ENCODE data around the gene C7orf57. TPM values are rescaled to one million over a fixed set of nuclear protein-coding genes. Genes with fewer than 3 reads are reported as not detected.

The C7orf57 gene
- total RNA-seq, 1 donor from 2014 or later: not detected

DNA sequence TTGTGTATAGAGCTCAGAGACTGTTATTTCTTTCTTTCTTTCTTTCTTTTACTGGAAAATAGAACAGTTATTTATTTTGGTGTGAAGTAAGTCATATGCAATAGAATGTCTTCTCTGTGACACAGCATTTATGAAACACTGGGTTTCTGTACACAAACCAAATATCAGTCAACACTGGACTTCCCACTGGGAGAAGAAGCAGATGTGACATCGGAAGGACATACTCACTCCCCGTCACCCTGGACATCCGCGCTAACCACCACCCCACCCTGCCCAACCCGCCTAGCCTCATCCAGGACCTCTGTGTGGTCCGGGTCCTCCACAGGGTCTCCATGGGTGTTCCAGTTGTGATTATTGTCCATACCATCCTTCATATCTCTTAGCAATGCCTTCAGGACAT lies 28.5 kb upstream of the C7orf57 start:
- no peak overlapping the region for H3K4me3 Mint-ChIP-seq (ENCODE audit: unreplicated experiment)
- H3K36me3 Mint-ChIP-seq (ENCODE audit: unreplicated experiment): no peaks in the 10 kb centered on the region
- no peak overlapping the region for H3K27ac Mint-ChIP-seq (ENCODE audit: unreplicated experiment)
- TF ChIP-seq, protein P1, sequence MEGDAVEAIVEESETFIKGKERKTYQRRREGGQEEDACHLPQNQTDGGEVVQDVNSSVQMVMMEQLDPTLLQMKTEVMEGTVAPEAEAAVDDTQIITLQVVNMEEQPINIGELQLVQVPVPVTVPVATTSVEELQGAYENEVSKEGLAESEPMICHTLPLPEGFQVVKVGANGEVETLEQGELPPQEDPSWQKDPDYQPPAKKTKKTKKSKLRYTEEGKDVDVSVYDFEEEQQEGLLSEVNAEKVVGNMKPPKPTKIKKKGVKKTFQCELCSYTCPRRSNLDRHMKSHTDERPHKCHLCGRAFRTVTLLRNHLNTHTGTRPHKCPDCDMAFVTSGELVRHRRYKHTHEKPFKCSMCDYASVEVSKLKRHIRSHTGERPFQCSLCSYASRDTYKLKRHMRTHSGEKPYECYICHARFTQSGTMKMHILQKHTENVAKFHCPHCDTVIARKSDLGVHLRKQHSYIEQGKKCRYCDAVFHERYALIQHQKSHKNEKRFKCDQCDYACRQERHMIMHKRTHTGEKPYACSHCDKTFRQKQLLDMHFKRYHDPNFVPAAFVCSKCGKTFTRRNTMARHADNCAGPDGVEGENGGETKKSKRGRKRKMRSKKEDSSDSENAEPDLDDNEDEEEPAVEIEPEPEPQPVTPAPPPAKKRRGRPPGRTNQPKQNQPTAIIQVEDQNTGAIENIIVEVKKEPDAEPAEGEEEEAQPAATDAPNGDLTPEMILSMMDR (IDR thresholded peaks at IDR 0.05): no peak
- no peaks in the 10 kb centered on the region for H3K9me3 Mint-ChIP-seq (ENCODE audit: unreplicated experiment)
- peaks cover 3% of the 10 kb centered on the region for H3K4me1 Mint-ChIP-seq (ENCODE audit: unreplicated experiment)
- DNase-seq (ENCODE audit: extremely low spot score, unreplicated experiment): no peak
- H3K27me3 Mint-ChIP-seq (ENCODE audit: unreplicated experiment): peaks cover 17% of the 10 kb centered on the region

DNA sequence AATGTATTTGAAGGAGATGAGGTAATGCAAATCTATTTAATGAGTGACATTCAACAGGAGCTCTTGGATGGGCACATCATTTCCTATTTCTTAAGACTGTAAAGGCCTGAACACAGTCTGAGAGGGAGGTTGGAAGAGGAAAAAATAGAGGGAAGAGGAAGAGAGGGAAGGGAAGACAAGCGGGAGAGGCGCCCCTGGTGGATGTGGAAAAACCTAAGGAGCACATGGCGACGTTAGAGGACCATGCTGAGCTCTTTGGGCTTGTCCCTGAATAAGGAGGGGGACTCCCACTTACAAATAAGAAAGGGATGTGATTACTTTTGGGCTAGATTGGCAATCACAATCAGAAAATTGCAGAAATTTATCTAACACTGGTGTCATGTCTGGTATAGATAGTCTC lies 26.1 kb upstream of the C7orf57 start:
- Mint-ChIP-seq H3K36me3 (ENCODE audit: unreplicated experiment) (no peaks in the 10 kb centered on the region), H3K9me3 (ENCODE audit: unreplicated experiment) (no peaks in the 10 kb centered on the region), H3K4me3 (ENCODE audit: unreplicated experiment) (no peak overlapping the region), H3K27ac (ENCODE audit: unreplicated experiment) (no peak overlapping the region), H3K27me3 (ENCODE audit: unreplicated experiment) (peaks cover 15% of the 10 kb centered on the region), H3K4me1 (ENCODE audit: unreplicated experiment) (peaks cover 3% of the 10 kb centered on the region)
- TF ChIP-seq, protein P1 (IDR thresholded peaks at IDR 0.05): no peak
- DNase-seq (ENCODE audit: extremely low spot score, unreplicated experiment): no peak

DNA sequence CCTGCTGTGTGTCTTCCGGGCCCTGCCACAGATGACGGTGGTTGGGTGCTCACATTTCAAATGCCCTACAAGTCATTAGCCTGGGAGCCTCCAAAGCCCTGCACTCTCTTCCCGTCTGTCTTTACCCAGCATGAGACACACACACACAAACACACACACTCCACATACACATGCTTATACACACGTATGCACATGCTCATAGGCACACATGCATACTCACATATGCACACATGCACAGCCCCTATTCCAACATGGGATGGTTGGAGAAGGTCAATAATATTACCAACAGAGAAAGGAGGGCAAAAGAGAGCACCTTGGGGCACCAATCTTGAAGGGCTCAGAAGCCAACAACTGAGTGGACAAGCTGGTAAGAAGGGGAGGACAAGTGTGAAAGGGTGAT lies 25.4 kb upstream of the C7orf57 start:
- no peak overlapping the region for H3K4me3 Mint-ChIP-seq (ENCODE audit: unreplicated experiment)
- no peak for DNase-seq (ENCODE audit: extremely low spot score, unreplicated experiment)
- peaks cover 14% of the 10 kb centered on the region for H3K27me3 Mint-ChIP-seq (ENCODE audit: unreplicated experiment)
- peaks cover 3% of the 10 kb centered on the region for H3K4me1 Mint-ChIP-seq (ENCODE audit: unreplicated experiment)
- TF ChIP-seq, protein P1 (IDR thresholded peaks at IDR 0.05): no peak
- H3K27ac Mint-ChIP-seq (ENCODE audit: unreplicated experiment): no peak overlapping the region
- no peaks in the 10 kb centered on the region for H3K9me3 Mint-ChIP-seq (ENCODE audit: unreplicated experiment)
- H3K36me3 Mint-ChIP-seq (ENCODE audit: unreplicated experiment): no peaks in the 10 kb centered on the region

DNA sequence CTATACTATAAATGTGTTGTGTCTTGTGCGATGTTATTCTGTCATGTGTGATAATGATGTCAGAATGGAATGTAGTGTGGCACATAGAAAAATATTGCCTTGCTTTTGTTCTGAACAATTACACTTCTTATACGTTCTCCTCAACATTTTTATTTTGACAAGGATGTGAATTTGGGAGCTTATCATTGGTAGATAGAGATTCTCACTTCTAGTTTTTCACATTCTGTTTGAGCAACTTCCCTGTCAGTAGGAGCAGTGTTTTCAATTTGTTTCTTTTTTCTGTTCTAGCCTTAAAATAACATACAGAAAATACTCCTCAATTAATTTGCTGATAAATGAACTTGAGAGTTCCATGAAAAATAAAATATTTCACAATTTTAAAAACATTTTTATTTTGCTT lies 24.0 kb upstream of the C7orf57 start:
- Mint-ChIP-seq H3K27me3 (ENCODE audit: unreplicated experiment) (peaks cover 14% of the 10 kb centered on the region), H3K9me3 (ENCODE audit: unreplicated experiment) (no peaks in the 10 kb centered on the region), H3K4me1 (ENCODE audit: unreplicated experiment) (peaks cover 3% of the 10 kb centered on the region), H3K36me3 (ENCODE audit: unreplicated experiment) (no peaks in the 10 kb centered on the region), H3K27ac (ENCODE audit: unreplicated experiment) (no peak overlapping the region), H3K4me3 (ENCODE audit: unreplicated experiment) (no peak overlapping the region)
- no peak for DNase-seq (ENCODE audit: extremely low spot score, unreplicated experiment)
- TF ChIP-seq, protein P1 (IDR thresholded peaks at IDR 0.05): no peak

DNA sequence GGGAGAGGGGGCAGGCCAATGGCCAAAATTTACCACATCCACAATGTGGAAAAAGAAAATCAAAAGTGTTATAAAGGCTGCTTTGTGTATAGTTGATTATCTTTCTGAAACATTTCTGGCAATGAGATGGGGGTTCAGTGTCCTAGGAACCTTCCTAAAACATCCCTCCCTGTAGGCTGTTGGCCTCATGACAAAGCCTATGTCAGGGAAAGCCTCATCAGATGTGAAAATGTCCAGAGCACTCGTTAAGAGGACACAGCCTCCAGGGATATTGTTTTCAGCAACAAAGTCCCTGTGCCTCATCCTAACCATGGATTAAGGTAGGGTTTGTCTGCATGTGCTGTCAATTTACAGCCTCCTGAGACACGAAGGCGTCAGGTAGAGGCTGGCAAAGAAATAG lies 23.4 kb upstream of the C7orf57 start:
- peaks cover 3% of the 10 kb centered on the region for H3K4me1 Mint-ChIP-seq (ENCODE audit: unreplicated experiment)
- no peak overlapping the region for H3K4me3 Mint-ChIP-seq (ENCODE audit: unreplicated experiment)
- H3K27me3 Mint-ChIP-seq (ENCODE audit: unreplicated experiment): peaks cover 18% of the 10 kb centered on the region
- no peak overlapping the region for H3K27ac Mint-ChIP-seq (ENCODE audit: unreplicated experiment)
- DNase-seq (ENCODE audit: extremely low spot score, unreplicated experiment): no peak
- TF ChIP-seq, protein P1 (IDR thresholded peaks at IDR 0.05): no peak
- H3K9me3 Mint-ChIP-seq (ENCODE audit: unreplicated experiment): no peaks in the 10 kb centered on the region
- no peaks in the 10 kb centered on the region for H3K36me3 Mint-ChIP-seq (ENCODE audit: unreplicated experiment)
